Spleen (tissue), 11 donors: ENCODE measurements around the gene FBXW4. TPM values are rescaled to one million over a fixed set of nuclear protein-coding genes. Genes with fewer than 3 reads are reported as not detected.

ENCODE experiments used
- DNase-seq: peaks from one replicate; pipeline ENCODE4 v3.0.0-alpha.2; 2020
- H3K27ac ChIP-seq, 8 donors: fragments of 200-600 bp; sonication (generic) in 7 of 8; 1 replicate in 4 of 8; 2 replicates in 4 of 8; pipeline versions ENCODE4 v1.5.0 to v1.8.0; 2016 to 2021; ENCODE audit warnings: inconsistent platforms in 4 of 8, mild to moderate bottlenecking in 4 of 8, moderate library complexity in 1 of 8
- H3K27me3 ChIP-seq, 7 donors: fragments of 200-600 bp; sonication (generic) in 6 of 7; replicated peaks in 1 of 7; 1 replicate in 4 of 7; 2 replicates in 3 of 7; pipeline versions ENCODE4 v1.5.0 to v1.8.0; 2016 to 2021; ENCODE audit warnings: inconsistent platforms in 3 of 7, mild to moderate bottlenecking in 1 of 7
- H3K36me3 ChIP-seq, 6 donors: fragments of 200-600 bp; sonication (generic) in 5 of 6; 1 replicate in 4 of 6; 2 replicates in 2 of 6; pipeline versions ENCODE4 v1.5.0 to v1.8.0; 2016 to 2021; ENCODE audit warnings: inconsistent platforms in 2 of 6
- H3K4me1 ChIP-seq, 6 donors: fragments of 200-600 bp; sonication (generic) in 5 of 6; 1 replicate in 3 of 6; 2 replicates in 3 of 6; pipeline versions ENCODE4 v1.5.0 to v1.8.0; 2016 to 2021; ENCODE audit warnings: inconsistent platforms in 3 of 6
- H3K4me3 ChIP-seq, 8 donors: fragments of 200-600 bp; sonication (generic) in 7 of 8; 1 replicate in 4 of 8; 2 replicates in 4 of 8; pipeline versions ENCODE4 v1.5.0 to v1.8.0; 2016 to 2021; ENCODE audit warnings: inconsistent platforms in 4 of 8, mild to moderate bottlenecking in 4 of 8, moderate library complexity in 2 of 8
- H3K9me3 ChIP-seq, 8 donors: fragments of 200-600 bp; sonication (generic) in 7 of 8; 1 replicate in 4 of 8; 2 replicates in 4 of 8; pipeline versions ENCODE4 v1.5.0 to v1.8.0; 2016 to 2021; ENCODE audit warnings: inconsistent platforms in 4 of 8
- CTCF ChIP-seq, 11 experiments: fragments of 200-600 bp in 7 of 11; fragments of 450-650 bp in 4 of 11; sonication (generic) in 4 of 11; IDR thresholded peaks in 8 of 11; conservative IDR thresholded peaks in 3 of 11; 1 replicate in 7 of 11; 2 replicates in 4 of 11; pipeline versions ENCODE4 v1.4.0 to v1.8.0; 2016 to 2021; ENCODE audit warnings: antibody characterized with exemption in 11 of 11, inconsistent platforms in 4 of 11, mild to moderate bottlenecking in 1 of 11
- POLR2A ChIP-seq, 3 donors: fragments of 450-650 bp; IDR thresholded peaks; one replicate each; pipeline ENCODE4 v1.5.1; 2017; ENCODE audit warnings: antibody characterized with exemption in 3 of 3, mild to moderate bottlenecking in 1 of 3
- POLR2AphosphoS5 ChIP-seq, 3 donors: sonication (generic); formaldehyde crosslinking; IDR thresholded peaks; one replicate each; pipeline ENCODE4 v1.5.1; 2017; ENCODE audit warnings: antibody characterized with exemption in 3 of 3
- WGBS, 5 donors: extraction: QIAGEN DNeasy Blood & Tissue Kit in 3 of 5; methylation state at CpG; one replicate each; pipeline versions ENCODE4 v1.1.5 to v1.1.7; 2013 to 2018; 5-methylcytosine and 5-hydroxymethylcytosine counted together
- intact Hi-C: fragments of 100-400 bp; cut with DNase I; formaldehyde crosslinking; loops from one replicate; pipeline ENCODE4 v1.15.0; 2023; ENCODE audit warnings: low total_unique reads
- polyA plus RNA-seq, 3 donors: library from polyadenylated mRNA; stranded (reverse); fragments of 200-250 nt; gene quantifications; one replicate each; pipeline ENCODE4 v1.2.1, GENCODE V29; 2013
- total RNA-seq, 7 donors: library from RNA; depleted of rRNA in 3 of 7; stranded (reverse); fragments of >200 nt in 3 of 7; fragmentation: NEBNext Ultra II Directional in 4 of 7; extraction: Animal tissue kit (Norgen Biotek cat#: 25700) in 4 of 7; gene quantifications; one replicate each; pipeline versions ENCODE4 v1.1.0 to v1.2.1, GENCODE V29; 2016 to 2021
- donor health status: healthy with polysubstance abuse.
- donor health status: DM: no; HTN: no; CAD: no; lungs with moderate emphysema.
- donor health status: DM: no; HTN: no; CAD: no.
- donor health status: Bipolar disorder and iron deficiency.
- donor health status: healthy.
- donor health status: DM: no; HTN: no; CAD: no.
- donor health status: DM: yes; HTN: yes; CAD: no.

The FBXW4 gene
- total and polyA plus RNA-seq, 10 donors, result 24.1 to 78.1 (median 54.8) TPM

GRCh38 chr10:101569323-101569621 lies 125.7 kb downstream of the FBXW4 start:
- peaks cover 2 to 70% (median 39%) of the 10 kb centered on the region in 7 donors for H3K27me3 ChIP-seq
- H3K36me3 ChIP-seq, result no peaks in the 10 kb centered on the region
- intact Hi-C loops, result no loop called here
- DNase-seq, result no peak
- H3K4me1 ChIP-seq, result peaks cover 15 to 38% (median 29%) of the 10 kb centered on the region in 6 donors
- H3K4me3 ChIP-seq, result peak overlapping the region in 5 of 8 donors; percentile 51 to 89 (median 59)
- no peak overlapping the region for H3K27ac ChIP-seq
- WGBS, 5 donors, result 8 to 17% (median 11%) methylated on average over 5 to 11 of the region's 11 CpGs
- no peak for TF ChIP-seq CTCF (IDR thresholded peaks at IDR 0.05 in 8 of 11, conservative IDR thresholded peaks at IDR 0.05 in 3 of 11)
- TF ChIP-seq POLR2A (IDR thresholded peaks at IDR 0.05), result no peak
- no peak for TF ChIP-seq POLR2AphosphoS5 (IDR thresholded peaks at IDR 0.05)
- peaks cover 0 to 12% (median 3%) of the 10 kb centered on the region in 8 donors for H3K9me3 ChIP-seq

- Histone ChIP-seq H3K4me1 (peaks cover 15 to 38% (median 29%) of the 10 kb centered on the region in 6 donors), H3K27ac (no peak overlapping the region), H3K4me3 (no peak overlapping the region), H3K9me3 (peaks cover 0 to 8% (median 3%) of the 10 kb centered on the region in 8 donors), H3K27me3 (peaks cover 2 to 71% (median 39%) of the 10 kb centered on the region in 7 donors), H3K36me3 (no peaks in the 10 kb centered on the region)
- DNase-seq, result no peak
- WGBS, 5 donors, result 85 to 91% (median 90%) methylated on average over 17 of the region's 17 CpGs
- TF ChIP-seq POLR2A (IDR thresholded peaks at IDR 0.05) (no peak), CTCF (IDR thresholded peaks at IDR 0.05 in 8 of 11, conservative IDR thresholded peaks at IDR 0.05 in 3 of 11) (no peak), POLR2AphosphoS5 (IDR thresholded peaks at IDR 0.05) (no peak)
- intact Hi-C loops, result no loop called here
Observed at GRCh38 chr10:101568054-101568745, 126.8 kb downstream of the FBXW4 start.

GRCh38 chr10:101567165-101568006 lies 127.6 kb downstream of the FBXW4 start:
- DNase-seq, result no peak
- WGBS, 5 donors, result 66 to 71% (median 68%) methylated on average over 7 of the region's 7 CpGs
- Histone ChIP-seq H3K4me1 (peaks cover 15 to 38% (median 29%) of the 10 kb centered on the region in 6 donors), H3K9me3 (peaks cover 0 to under 1% (median 0%) of the 10 kb centered on the region in 8 donors), H3K27ac (no peak overlapping the region), H3K4me3 (no peak overlapping the region), H3K36me3 (no peaks in the 10 kb centered on the region), H3K27me3 (peaks cover 2 to 79% (median 39%) of the 10 kb centered on the region in 7 donors)
- TF ChIP-seq POLR2A (IDR thresholded peaks at IDR 0.05), result no peak
- no peak for TF ChIP-seq POLR2AphosphoS5 (IDR thresholded peaks at IDR 0.05)
- no peak for TF ChIP-seq CTCF (IDR thresholded peaks at IDR 0.05 in 8 of 11, conservative IDR thresholded peaks at IDR 0.05 in 3 of 11)
- intact Hi-C loops, result no loop called here
